Activated naive CD4-positive, alpha-beta T cell treated with Interleukin-2 at 50 U/mL for 16 hours (primary cell): Measurements from ENCODE around the gene ALDH1A1.

Experiments
- DNase-seq: peaks from one replicate; pipeline ENCODE4 v3.0.0-alpha.2; 2020

Gene ALDH1A1

GRCh38 chr9:72952914-72953313, at the start of gene ALDH1A1:
ALDH1A1 (minus strand) TSS chr9:72953053; CDS start chr9:72953000, 53 bp downstream.
- no peak for DNase-seq

- no peak for DNase-seq
Measured at GRCh38 chr9:73001860-73002259, 49.0 kb upstream of the ALDH1A1 start.

- DNase-seq: no peak
Measured at GRCh38 chr9:72998363-72998762, 45.5 kb upstream of the ALDH1A1 start.

- no peak for DNase-seq
Measured at GRCh38 chr9:72997387-72997995, 44.6 kb upstream of the ALDH1A1 start.

GRCh38 chr9:72996684-72997314, 43.9 kb upstream of the ALDH1A1 start:
- DNase-seq: no peak

DNA sequence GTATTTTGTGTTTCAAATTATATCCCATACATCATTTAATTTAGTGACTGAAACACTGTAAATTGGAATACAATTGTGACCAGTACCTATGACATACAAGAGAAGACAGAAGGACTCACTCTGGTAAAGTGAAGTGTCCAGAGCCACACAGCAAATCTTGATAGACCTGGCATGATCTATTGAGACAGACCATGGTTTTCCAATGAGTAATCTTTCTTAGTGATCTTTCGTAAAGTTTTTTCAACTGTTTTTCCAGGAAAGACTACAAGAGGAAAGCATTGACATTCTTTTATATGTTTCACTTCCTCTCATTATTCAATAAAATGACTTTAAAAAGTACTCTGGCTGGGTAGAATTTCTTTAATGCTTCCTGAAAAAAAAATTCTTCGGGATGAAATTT, 43.3 kb upstream of the ALDH1A1 start:
- no peak for DNase-seq

GRCh38 chr9:72995131-72996024, 42.5 kb upstream of the ALDH1A1 start:
- DNase-seq: no peak

- no peak for DNase-seq
Measured at GRCh38 chr9:72991772-72992171, 38.9 kb upstream of the ALDH1A1 start.

- DNase-seq: no peak
Measured at GRCh38 chr9:72990397-72991182, 37.7 kb upstream of the ALDH1A1 start.

GRCh38 chr9:72986522-72987116, 33.8 kb upstream of the ALDH1A1 start:
- no peak for DNase-seq

DNA sequence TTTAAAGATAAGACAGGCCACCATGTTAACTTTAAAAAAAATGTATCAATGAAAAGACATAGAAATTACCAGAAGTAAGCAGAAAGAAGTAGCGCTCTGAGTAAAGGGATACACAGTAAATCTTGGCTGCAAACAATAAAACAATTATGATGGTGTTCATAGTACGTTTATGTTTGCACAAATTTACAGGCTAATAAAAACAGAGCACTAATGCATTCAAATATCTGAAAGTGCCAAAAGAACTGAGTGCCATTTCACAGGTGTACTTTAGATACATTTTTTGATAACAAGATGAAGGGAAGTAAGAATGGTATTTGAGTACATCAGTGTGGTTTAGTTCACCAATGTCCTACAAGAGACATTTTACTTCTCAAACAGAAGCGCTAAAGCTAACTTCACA, 32.9 kb upstream of the ALDH1A1 start:
- DNase-seq: no peak

DNA sequence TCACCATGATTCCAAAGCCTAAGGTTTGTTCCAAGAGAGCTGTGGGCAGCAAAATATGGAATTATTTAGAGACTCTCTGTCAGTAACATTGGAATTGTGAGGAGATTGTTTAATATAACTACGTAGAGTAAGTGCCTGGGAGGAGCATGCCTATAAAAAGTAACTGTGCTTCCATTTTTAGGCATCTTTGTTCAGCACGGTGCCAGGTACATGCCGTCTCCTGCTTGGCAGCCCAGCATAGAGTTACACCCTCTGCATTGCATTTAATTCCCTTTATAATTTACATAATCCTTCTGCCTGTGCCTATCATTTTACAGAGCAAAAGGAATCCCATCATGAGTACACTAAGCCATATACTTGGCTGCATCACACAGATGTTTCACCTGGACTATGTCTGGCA, 32.1 kb upstream of the ALDH1A1 start:
- no peak for DNase-seq

DNA sequence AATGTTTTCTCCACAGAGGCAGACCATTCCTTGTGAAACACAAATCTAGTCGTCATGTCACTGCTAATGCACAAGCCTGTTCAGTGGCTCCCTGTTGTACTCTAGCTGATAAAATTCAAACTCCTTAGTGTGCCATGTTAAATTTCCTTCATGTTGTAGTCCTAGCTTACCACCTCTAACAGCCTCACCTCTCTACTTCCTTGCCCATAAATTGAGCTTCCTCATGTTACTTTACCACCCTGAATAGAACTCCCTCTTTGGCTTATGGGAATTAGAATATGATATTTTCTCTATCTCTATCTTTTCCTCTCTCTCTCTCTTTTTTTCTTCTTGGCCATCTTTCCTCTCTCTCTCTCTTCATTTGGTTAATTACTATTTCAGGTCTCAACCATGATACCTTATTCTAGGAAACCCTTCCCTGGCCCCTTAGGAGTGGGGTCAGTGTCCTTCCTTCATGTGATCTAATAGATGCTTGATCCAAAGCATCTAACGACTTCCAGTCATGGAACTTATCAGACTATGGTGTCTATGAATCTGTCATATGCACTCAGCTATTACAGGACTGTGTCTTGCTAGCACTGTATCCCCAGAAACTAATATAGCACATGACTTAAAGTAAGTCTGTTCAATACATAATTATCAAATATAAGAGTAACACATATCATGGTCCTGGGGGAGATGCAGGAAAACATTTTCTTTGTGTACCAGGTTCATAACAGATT, 31.5 kb upstream of the ALDH1A1 start:
- DNase-seq: no peak

GRCh38 chr9:72983512-72984225, 30.8 kb upstream of the ALDH1A1 start:
- DNase-seq: no peak

DNA sequence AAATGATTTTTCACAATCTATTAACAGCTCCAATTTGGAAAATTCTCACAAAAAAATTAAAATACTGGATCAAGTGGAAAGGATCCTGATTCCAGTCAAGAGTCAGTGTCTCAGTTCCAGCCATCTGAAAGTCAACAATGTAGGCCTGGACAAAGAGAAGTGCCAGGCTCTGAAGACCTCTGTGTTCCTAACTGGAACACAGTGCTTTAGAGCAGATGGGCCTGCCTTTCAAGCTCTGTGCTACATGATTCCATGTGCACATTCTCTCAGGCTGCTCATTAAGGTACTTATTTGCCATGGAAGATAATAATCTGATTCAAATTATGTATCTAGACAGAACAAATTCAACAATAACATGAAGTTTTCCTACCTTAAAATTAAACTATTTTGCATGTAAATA, 30.2 kb upstream of the ALDH1A1 start:
- no peak for DNase-seq

GRCh38 chr9:72982146-72982799, 29.4 kb upstream of the ALDH1A1 start:
- DNase-seq: no peak

- DNase-seq: no peak
Measured at GRCh38 chr9:72981433-72981832, 28.6 kb upstream of the ALDH1A1 start.

- no peak for DNase-seq
Measured at GRCh38 chr9:72980600-72981265, 27.9 kb upstream of the ALDH1A1 start.

- DNase-seq: no peak
Measured at GRCh38 chr9:72980183-72980582, 27.3 kb upstream of the ALDH1A1 start.
